HepG2 (cell line): ENCODE measurements around the gene TMEM80. TPM values are rescaled to one million over a fixed set of nuclear protein-coding genes. Genes with fewer than 3 reads are reported as not detected.

Experiments
- ATAC-seq: fragments of 200-7000 bp; cut with Tn5 transposase; 3 replicates; pipeline ENCODE4 v1.9.1; 2020; ENCODE audit warnings: mild to moderate bottlenecking, moderate library complexity
- BruUV-seq: library from RNA; stranded (reverse); fragments of 400-500 nt; replicated peaks from 2 replicates; lab custom pipeline; 2021; lab: Mats Ljungman, UMichigan
- CTCF ChIA-PET: fragments of 300-600 bp; formaldehyde crosslinking; extraction: SDS; loops from one replicate; lab custom pipeline; 2021; ENCODE audit warnings: low total read pairs, inconsistent platforms, low intra/inter-chr PET ratio; lab: Yijun Ruan, JAX
- POLR2A ChIA-PET: fragments of 350-600 bp; sonication (Branson Sonifier 250); formaldehyde crosslinking; loops from one replicate; lab custom pipeline; 2020; ENCODE audit warnings: antibody characterized with exemption, inconsistent platforms; lab: Yijun Ruan, JAX
- DNase-seq: peaks from one replicate; pipeline ENCODE4 v3.0.0-alpha.2; 2015; ENCODE audit warnings: low spot score
- FAIRE-seq: peaks from 3 replicates; lab custom pipeline; 2011; peaks lifted over from hg19 to GRCh38; lab: Jason Lieb, UNC
- H2AFZ ChIP-seq: one replicate; pipeline ENCODE4 v1.6.1; 2011; ENCODE audit warnings: low read length, inconsistent platforms
- H3K27ac ChIP-seq: fragments of 300-600 bp; 3 replicates; pipeline ENCODE4 v1.8.0; 2011; ENCODE audit warnings: mixed run types, mild to moderate bottlenecking, mixed read lengths, low read length, inconsistent platforms; ENCODE audit not compliant: insufficient read depth; ENCODE audit errors: extremely low read length
- H3K27me3 ChIP-seq, 2 experiments: fragments of 200-600 bp in 1 of 2; 2 replicates in 1 of 2; 3 replicates in 1 of 2; pipeline versions ENCODE4 v1.6.0 to v1.8.0; 2011; ENCODE audit warnings: low read length in 2 of 2, mild to moderate bottlenecking in 2 of 2, moderate library complexity in 2 of 2, inconsistent platforms in 1 of 2; ENCODE audit not compliant: insufficient read depth in 2 of 2, control insufficient read depth in 1 of 2
- H3K36me3 ChIP-seq, 2 experiments: fragments of 200-600 bp in 1 of 2; replicated peaks in 1 of 2; 2 replicates in 1 of 2; 3 replicates in 1 of 2; pipeline versions ENCODE4 v1.5.1 to v1.8.0; 2011; ENCODE audit warnings: low read length in 2 of 2, inconsistent platforms in 1 of 2; ENCODE audit not compliant: insufficient read depth in 2 of 2, control insufficient read depth in 1 of 2
- H3K4me1 ChIP-seq: 2 replicates; pipeline ENCODE4 v1.5.1; 2012; ENCODE audit warnings: low read length, inconsistent platforms; ENCODE audit not compliant: insufficient read depth
- H3K4me2 ChIP-seq: 2 replicates; pipeline ENCODE4 v1.6.0; 2011; ENCODE audit warnings: low read depth, low read length, inconsistent platforms
- H3K4me3 ChIP-seq, 3 experiments: fragments of 200-600 bp in 1 of 3; sonication (generic), shearing (Covaris generic) in 1 of 3; replicated peaks in 1 of 3; 2 replicates each; pipeline ENCODE4 v1.5.1; 2011 to 2016; ENCODE audit warnings: low read length in 3 of 3, inconsistent platforms in 2 of 3, low read depth in 2 of 3, mild to moderate bottlenecking in 2 of 3, control low read depth in 1 of 3, mixed read lengths in 1 of 3; ENCODE audit not compliant: insufficient read depth in 1 of 3
- H3K79me2 ChIP-seq: one replicate; pipeline ENCODE4 v1.6.1; 2011; ENCODE audit warnings: low read length, inconsistent platforms; ENCODE audit not compliant: insufficient read depth
- H3K9ac ChIP-seq: 2 replicates; pipeline ENCODE4 v1.6.0; 2011; ENCODE audit warnings: mild to moderate bottlenecking, low read depth, low read length, inconsistent platforms; ENCODE audit not compliant: insufficient read depth
- H3K9me3 ChIP-seq: 2 replicates; pipeline ENCODE4 v1.5.1; 2012; ENCODE audit warnings: mild to moderate bottlenecking, low read length
- H4K20me1 ChIP-seq: 2 replicates; pipeline ENCODE4 v1.6.0; 2011; ENCODE audit warnings: inconsistent platforms, mild to moderate bottlenecking, low read length, moderate library complexity; ENCODE audit not compliant: insufficient read depth
- AHR ChIP-seq: IDR thresholded peaks from 2 replicates; pipeline ENCODE4 v1.6.1; 2018; ENCODE audit warnings: missing genetic modification reagents, missing compliant biosample characterization
- ARNTL ChIP-seq: sonication (generic); formaldehyde crosslinking; IDR thresholded peaks from 2 replicates; pipeline ENCODE4 v1.4.0; 2020; ENCODE audit warnings: mild to moderate bottlenecking, missing genetic modification reagents
- KIAA2018 ChIP-seq: sonication (generic); formaldehyde crosslinking; IDR thresholded peaks from 2 replicates; pipeline ENCODE4 v1.5.0; 2020; ENCODE audit warnings: mild to moderate bottlenecking, missing genetic modification reagents, borderline replicate concordance
- MBNL3 ChIP-seq: fragments of 250-450 bp; sonication (Bioruptor Pico); conservative IDR thresholded peaks from 2 replicates; pipeline ENCODE4 v1.8.0; 2022; ENCODE audit warnings: mild to moderate bottlenecking, inconsistent platforms
- MTF1 ChIP-seq: sonication (generic); formaldehyde crosslinking; IDR thresholded peaks from 2 replicates; pipeline ENCODE4 v1.5.0; 2020; ENCODE audit warnings: missing genetic modification reagents
- NR2F6 ChIP-seq, 2 experiments: IDR thresholded peaks; 2 replicates each; pipeline ENCODE4 v1.6.1; 2016; ENCODE audit warnings: antibody characterized with exemption in 1 of 2, mild to moderate bottlenecking in 1 of 2
- SNAPC4 ChIP-seq: sonication (generic); formaldehyde crosslinking; IDR thresholded peaks from 2 replicates; pipeline ENCODE4 v1.4.0; 2020; ENCODE audit warnings: mild to moderate bottlenecking, missing genetic modification reagents
- TRAFD1 ChIP-seq: sonication (generic); formaldehyde crosslinking; IDR thresholded peaks from 2 replicates; pipeline ENCODE4 v1.5.1; 2020; ENCODE audit warnings: missing genetic modification reagents, mild to moderate bottlenecking, borderline replicate concordance
- WGBS: methylation state at CpG from one replicate; pipeline ENCODE4 v1.1.6; 2017; ENCODE audit warnings: low lambda C conversion rate; 5-methylcytosine and 5-hydroxymethylcytosine counted together
- in situ Hi-C: cut with HindIII; loops from 2 replicates; pipeline ENCODE4 v1.10.0; 2017; ENCODE audit warnings: low pct_unique_long_range_greater_than_20kb; ENCODE audit not compliant: extremely low pct_ligation_motif_present
- intact Hi-C: fragments of 100-400 bp; cut with micrococcal nuclease; formaldehyde crosslinking; loops from one replicate; pipeline ENCODE4 v1.10.0; 2022; ENCODE audit not compliant: unreplicated experiment
- polyA plus RNA-seq, 8 experiments: library from polyadenylated mRNA; depleted of rRNA in 3 of 8; stranded (reverse) in 7 of 8; unstranded in 1 of 8; fragments of >200 nt; fragmentation: Illumina TruSeq in 4 of 8; extraction: Trizol in 4 of 8; gene quantifications; 2 replicates each; pipeline versions ENCODE4 v1.2.1 to v1.2.3, GENCODE V29; 2011 to 2016; ENCODE audit warnings: low read depth in 4 of 8, missing spikeins in 1 of 8, mixed read lengths in 1 of 8; ENCODE audit not compliant: insufficient read depth in 1 of 8
- total RNA-seq, 5 experiments: library from RNA; depleted of rRNA; stranded (reverse); fragments of >200 nt; fragmentation: Illumina TruSeq; extraction: Trizol; gene quantifications; 2 replicates each; pipeline ENCODE4 v1.2.3, GENCODE V29; 2016; ENCODE audit warnings: low read depth in 1 of 5

Gene TMEM80
- total and polyA plus RNA-seq, 2 of the 13 experiments (the other 11 are each of a cell fraction or from before 2014, with no cell fraction given) = 5.6 to 17.1 TPM

- no peak overlapping the region for H3K9ac ChIP-seq
- ATAC-seq (no peak; the same call in 2 of the 3 replicates), DNase-seq (no peak), FAIRE-seq (no peak)
- no peak overlapping the region for H3K4me3 ChIP-seq
- no peak overlapping the region for H3K27ac ChIP-seq
- no TSS peak for BruUV-seq
- H3K79me2 ChIP-seq = peaks cover 14% of the 10 kb centered on the region
- no peaks in the 10 kb centered on the region for H3K27me3 ChIP-seq
- H3K36me3 ChIP-seq = peaks cover 25 to 54% of the 10 kb centered on the region in 2 experiments
- H3K4me2 ChIP-seq = no peak overlapping the region
- intact Hi-C loops (no loop called here), in situ Hi-C loops (no loop called here)
- ChIA-PET CTCF (no interaction called here), POLR2A (interaction anchor here (0.7 to 12.6 kb wide), 4 partner anchors 15 to 24 kb away, joined by 3 to 203 read pairs (median 12); partner anchors contain the start of genes DEAF1, EPS8L2 and TMEM80)
- 96% methylated on average over 16 of the region's 35 CpGs for WGBS
- H4K20me1 ChIP-seq = peaks cover 12% of the 10 kb centered on the region; the same call in 1 of the 2 replicates
- no peak overlapping the region for H2AFZ ChIP-seq
- no peaks in the 10 kb centered on the region for H3K9me3 ChIP-seq
- peaks cover 12% of the 10 kb centered on the region for H3K4me1 ChIP-seq
- TF ChIP-seq MBNL3 (CRISPR knock-in tag) = no peak
- no peak for TF ChIP-seq NR2F6 (IDR thresholded peaks at IDR 0.05)
- TF ChIP-seq NR2F6 (CRISPR knock-in tag; IDR thresholded peaks at IDR 0.05) = no peak
- no peak for TF ChIP-seq ARNTL
- TF ChIP-seq AHR (CRISPR knock-in tag) = no peak
- TF ChIP-seq SNAPC4 (CRISPR knock-in tag) = no peak
- TF ChIP-seq MTF1 (CRISPR knock-in tag) = no peak
- TF ChIP-seq KIAA2018 (CRISPR knock-in tag) = no peak
- no peak for TF ChIP-seq TRAFD1 (CRISPR knock-in tag)
Observed at GRCh38 chr11:720017-720641, 24.5 kb downstream of the TMEM80 start.
